HG03135 (cell line): ENCODE data around the gene TUBGCP3.

Source experiments
- ATAC-seq: cut with Tn5 transposase; IDR thresholded peaks from one replicate; pipeline ENCODE4 v1.9.1; 2021; ENCODE audit warnings: mild to moderate bottlenecking, moderate library complexity; ENCODE audit not compliant: unreplicated experiment

The TUBGCP3 gene

DNA sequence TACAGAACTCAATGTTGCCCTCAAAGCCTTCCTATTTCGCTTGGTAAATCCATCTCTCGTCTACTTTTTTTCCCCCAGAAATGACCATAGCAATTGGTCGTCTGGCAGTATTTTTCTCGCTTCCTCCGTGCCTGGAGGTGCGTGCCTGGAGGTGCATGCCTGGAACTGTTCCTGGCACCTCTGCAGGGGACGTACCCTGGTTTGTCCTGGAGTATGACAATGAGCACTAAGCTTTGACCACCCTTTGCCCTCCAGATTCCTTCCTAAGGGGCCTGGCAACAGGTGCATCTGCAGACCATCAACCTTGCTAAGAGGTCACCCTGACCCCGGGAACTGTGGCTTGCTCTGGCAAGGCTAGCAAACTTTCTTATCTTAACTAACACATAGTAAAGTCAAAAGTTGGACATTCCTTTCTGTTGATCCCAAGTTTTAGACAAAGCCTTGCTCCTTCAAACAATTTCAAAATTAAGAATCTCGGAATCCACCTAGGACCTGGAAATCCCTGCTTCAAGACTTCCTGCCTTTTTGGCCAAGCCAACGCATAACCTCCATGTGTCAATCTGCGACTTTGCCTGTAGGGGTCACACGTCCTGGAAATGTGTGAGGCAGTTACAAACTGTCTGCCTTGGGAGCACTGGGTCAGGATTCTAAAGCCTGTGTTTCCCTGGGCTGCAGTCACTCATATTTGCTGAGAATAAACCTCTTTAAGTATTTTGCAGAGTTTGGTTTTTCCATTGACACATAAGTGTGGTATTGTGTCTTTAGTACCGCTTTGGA lies 28.8 kb upstream of the TUBGCP3 start:
- no peak for ATAC-seq

DNA sequence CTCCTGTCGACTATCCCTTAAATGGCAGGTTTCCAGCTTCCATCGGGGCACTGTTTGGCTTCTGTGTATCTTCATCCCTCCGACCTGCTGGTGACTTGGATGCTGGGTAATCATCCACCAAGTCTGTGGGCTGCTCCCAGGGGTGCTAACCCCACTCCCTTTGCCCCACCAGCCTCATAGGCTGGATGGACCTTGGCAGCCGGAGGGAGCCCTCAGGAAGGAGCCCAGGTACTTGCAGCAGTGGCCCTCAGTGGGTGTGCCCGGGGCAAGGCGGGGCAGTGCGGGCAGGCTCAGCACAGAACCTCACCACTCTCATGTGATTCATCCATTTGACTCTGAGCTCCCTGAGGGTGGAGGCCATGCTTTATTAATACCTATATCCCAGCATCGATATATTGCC lies 27.4 kb upstream of the TUBGCP3 start:
- no peak for ATAC-seq

- ATAC-seq: no peak
Measured at GRCh38 chr13:112614835-112615234, 26.9 kb upstream of the TUBGCP3 start.

DNA sequence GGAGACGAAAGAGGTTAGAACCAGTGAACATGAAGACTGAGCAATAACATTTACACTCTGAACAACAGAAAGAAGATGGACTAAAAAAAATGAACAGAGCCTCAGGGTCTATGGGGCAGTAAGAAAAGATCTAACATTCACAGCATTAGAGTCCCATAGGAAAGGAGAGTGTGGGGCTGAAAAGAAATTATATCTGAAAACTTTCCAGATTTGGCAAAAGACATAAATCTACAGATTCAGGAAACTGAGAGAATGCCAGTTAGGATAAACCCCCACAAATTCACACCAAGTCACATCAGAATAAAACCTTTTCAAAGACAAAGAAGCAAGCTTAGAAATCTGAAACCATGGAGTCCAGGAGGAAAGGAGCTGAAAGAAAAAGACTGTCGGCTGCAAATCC lies 20.3 kb upstream of the TUBGCP3 start:
- no peak for ATAC-seq

DNA sequence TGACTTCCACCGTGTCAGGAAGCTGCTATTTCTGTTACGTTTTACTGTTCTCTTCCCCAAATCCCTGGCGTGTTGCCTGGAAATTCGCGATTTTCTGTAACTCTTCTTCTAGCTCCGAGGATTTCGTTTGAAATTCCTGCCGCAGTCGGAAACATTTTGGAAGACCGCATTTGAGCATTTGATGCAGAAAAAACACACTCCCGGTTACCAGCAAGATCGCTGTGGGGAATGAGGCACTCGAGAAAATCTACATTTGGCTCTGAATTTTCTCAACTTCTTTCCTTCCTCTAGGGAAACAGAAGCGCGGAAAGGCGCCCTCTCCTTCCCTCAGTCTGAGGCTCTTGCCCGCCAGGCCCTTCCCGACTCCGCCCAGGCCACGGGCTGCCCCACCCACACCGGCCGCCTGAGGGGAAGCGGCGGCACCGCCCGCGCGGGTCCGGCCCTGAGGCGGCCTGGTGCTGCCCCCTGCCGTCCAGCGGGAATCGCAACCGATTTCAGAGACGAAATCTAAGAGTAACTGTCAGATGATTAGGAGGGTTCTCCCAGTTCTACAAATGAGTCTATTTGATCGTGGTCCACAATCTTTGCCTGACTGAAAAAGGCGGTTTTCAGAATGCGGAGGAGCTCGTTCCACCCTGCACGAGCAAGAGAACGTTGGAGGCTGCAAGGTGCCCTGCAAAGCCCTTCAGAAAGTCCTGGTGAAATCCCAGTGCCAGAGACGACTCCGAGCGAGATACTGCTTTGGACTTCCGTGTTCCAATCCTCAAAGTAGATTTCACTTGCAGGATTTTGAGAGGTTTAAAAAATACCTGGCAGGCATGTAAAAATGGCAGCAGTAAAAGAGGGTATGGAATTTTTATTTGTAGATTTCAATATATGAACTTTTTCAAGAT lies 18.4 kb upstream of the TUBGCP3 start:
- peak; percentile 99 for ATAC-seq

DNA sequence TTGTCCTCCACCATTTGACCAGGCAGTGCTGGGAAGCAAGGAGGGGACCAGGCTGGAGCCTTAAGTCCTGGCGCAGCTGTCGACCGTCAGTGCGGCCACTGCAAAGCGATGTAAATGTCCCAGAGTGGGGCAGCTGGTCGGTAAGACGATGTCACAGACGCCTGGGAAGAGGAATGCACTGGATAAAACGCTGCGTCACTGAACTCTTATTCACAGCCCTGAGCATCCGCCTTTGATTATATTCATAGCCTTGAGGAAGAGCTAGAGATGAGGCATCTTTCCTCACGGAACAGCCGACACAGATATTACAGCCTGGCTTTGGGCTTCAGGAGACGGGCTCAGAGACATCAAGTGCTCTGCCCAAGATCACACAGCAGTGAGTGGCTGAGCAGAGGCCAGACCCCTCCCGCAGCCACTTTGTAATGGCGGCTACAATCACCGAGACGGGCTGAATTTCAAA lies 17.6 kb upstream of the TUBGCP3 start:
- no peak for ATAC-seq

- ATAC-seq: no peak
Measured at GRCh38 chr13:112603641-112604225, 15.8 kb upstream of the TUBGCP3 start.

GRCh38 chr13:112602189-112602588 lies 14.2 kb upstream of the TUBGCP3 start:
- ATAC-seq: no peak

GRCh38 chr13:112601371-112601770 lies 13.4 kb upstream of the TUBGCP3 start:
- no peak for ATAC-seq

DNA sequence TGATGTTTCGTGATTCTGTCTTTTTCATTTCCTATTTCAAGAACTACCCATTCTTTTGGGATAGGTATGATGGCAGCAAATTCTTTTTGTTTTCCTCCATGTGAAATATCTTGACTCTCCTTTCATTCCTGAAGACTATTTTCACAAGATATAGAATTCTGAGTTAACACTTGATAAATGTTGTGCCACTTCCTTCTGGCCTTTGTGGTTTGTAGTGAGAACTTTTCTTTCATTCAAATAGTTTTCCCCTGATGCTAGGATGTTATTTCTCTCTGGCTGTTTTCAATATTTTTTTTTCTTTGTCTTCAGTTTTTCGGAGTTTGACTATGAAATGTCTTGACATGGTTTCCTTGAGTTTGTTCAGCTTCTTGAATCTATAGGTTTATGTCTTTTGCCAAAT lies 8.3 kb upstream of the TUBGCP3 start:
- ATAC-seq: no peak

- ATAC-seq: no peak
Measured at GRCh38 chr13:112592647-112593046, 4.7 kb upstream of the TUBGCP3 start.

DNA sequence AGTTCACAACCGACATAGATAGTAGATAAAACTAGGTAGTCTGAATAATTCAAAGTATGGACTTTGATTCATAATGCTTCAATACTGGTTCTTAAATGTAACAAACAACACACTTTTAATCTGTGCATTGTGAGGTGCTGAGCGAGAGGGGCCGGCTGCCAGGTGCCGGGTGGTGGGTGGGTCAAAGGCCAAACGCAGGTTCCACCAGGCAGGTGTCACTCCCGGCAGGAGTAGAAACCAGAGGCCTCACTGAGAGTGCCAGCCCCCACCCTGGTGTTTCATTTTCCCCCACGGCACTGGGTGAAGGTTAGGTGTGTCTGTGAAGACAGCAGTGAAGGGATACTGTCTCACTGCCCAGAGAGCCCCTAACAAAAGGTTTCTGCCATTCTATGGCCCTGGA lies 4.2 kb upstream of the TUBGCP3 start:
- no peak for ATAC-seq

DNA sequence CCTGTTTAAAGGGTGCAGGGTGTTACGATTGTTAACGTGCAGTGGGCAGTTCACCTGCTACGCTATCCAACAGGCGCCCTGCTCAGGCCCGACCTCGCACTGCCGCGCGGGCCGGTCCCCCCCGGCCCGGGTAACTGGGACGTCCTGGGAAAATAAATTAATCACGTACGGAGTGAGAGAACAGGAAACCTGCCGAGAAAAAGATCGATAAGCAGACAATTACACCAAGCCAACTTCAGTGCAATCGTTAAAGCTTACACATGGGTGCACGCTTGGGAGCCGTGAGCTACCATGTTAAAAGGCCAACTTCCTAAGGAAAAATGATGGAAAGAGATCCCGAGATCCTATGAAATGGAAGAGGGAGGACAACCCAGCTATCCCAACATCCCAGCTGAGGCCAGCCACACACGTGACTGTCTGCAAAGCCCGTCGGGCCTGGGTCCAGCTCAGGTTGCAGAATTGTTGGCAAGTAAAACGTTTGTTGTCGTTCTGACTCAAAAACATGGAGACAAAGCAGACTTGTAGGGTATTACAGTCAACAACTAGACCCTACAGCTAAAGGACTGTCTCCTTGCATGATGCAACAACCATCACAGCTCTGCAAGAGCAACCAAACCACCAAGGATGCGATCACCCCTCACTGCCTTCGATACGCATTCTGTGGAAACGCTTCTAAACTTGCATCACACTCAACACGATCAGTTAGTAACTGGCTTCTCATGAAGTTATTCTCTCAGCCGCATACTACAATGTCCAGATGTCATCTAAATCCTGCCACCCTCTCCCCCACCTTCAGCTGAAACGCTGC lies 741 bp upstream of the TUBGCP3 start:
- no peak for ATAC-seq

DNA sequence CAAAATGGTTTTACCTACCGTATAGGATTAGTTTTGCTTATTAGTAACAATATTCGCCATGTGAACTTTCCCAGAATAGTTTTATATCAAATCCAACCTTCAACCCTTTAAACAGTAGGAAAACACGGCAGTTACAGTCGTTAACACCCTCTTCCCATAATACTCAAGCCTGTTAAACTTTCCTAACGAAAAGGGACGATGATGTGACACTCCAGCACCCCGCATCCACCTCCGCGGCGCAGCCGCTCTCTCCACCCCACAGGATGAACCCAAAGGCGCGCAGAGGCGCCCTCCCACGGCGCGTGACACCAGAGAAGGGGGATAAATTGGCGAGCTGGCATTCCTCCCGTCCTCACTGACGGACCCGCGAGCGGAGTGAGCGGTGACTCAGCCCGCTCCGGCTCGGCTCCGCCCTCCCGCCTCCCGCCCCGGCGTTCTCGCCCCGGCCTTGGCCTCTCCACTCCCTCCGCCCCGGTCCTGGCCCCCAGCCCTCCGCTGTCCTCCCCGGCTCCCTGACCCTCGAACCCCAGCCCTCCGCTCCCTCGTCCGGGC lies 665 bp downstream of the TUBGCP3 start:
- ATAC-seq: peak; percentile 36

DNA sequence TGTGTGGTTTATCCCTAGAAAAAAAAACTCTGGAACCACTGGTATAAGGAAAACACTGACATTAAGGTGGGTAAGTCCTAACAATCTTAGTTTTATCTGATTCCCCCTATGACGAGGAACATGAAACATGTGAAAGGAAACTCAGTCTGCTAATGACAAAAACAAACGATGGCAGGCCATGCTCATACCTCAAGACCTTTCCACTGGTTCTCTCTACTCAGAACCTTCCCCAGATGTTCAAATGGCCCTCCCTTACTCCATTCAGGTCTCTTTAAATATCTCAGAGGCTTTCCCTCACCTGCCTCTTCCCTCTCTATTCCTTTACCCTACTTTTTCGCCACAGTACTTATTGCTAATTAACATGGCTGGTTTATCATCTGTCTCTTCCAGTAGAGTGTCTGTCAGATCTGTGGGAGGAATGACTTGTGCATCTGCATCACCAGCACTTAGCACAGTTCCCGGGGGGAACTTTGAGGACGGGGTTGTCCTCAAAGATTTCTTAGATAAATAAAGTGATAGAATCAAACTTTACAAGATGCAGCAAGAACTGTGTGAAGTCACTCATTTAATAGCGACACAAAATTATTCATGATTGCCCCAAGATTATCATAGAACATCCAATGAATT lies 1.5 kb downstream of the TUBGCP3 start:
- ATAC-seq: no peak

- ATAC-seq: no peak
Measured at GRCh38 chr13:112583592-112584277, 4.2 kb downstream of the TUBGCP3 start.

GRCh38 chr13:112582263-112582662 lies 5.7 kb downstream of the TUBGCP3 start:
- no peak for ATAC-seq

- no peak for ATAC-seq
Measured at GRCh38 chr13:112580912-112581311, 7.0 kb downstream of the TUBGCP3 start.

DNA sequence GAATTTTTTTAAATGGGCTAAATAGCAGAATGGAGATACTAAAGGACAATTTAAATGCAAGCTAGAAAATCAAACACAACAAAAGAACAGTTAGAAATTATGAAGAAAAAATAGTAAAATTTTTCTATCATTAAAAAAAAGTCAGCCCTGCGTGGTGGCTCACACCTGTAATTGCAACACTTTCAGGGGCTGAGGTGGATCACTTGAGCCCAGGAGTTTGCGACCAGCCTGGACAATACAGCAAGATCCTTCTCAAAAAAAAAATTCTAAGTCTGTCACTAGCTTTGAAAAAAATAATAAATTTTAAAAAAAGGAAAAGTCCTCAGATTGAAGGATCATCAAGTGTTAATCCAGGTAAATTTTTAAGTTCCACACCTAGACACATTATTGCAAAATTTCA lies 7.7 kb downstream of the TUBGCP3 start:
- ATAC-seq: no peak
